GM23248 (cell line): ENCODE data around the gene RGL1. TPM values are rescaled to one million over a fixed set of nuclear protein-coding genes. Genes with fewer than 3 reads are reported as not detected.

Experiments used
- DNase-seq: peaks from one replicate; pipeline ENCODE4 v3.0.0-alpha.2; 2015
- H2AFZ ChIP-seq: fragments of 200-600 bp; sonication (generic); 2 replicates; pipeline ENCODE4 v1.6.1; 2016; ENCODE audit warnings: antibody characterized with exemption
- H3F3A ChIP-seq: fragments of 200-600 bp; sonication (generic); 2 replicates; pipeline ENCODE4 v1.6.1; 2016; ENCODE audit warnings: mild to moderate bottlenecking, antibody characterized with exemption, mixed run types; ENCODE audit not compliant: insufficient read depth
- H3K27ac ChIP-seq: fragments of 200-600 bp; sonication (generic); 2 replicates; pipeline ENCODE4 v1.5.1; 2016; ENCODE audit warnings: mild to moderate bottlenecking
- H3K27me3 ChIP-seq: fragments of 200-600 bp; sonication (generic); replicated peaks from 2 replicates; pipeline ENCODE4 v1.6.1; 2016; ENCODE audit warnings: mild to moderate bottlenecking; ENCODE audit not compliant: insufficient read depth
- H3K36me3 ChIP-seq: fragments of 200-600 bp; sonication (generic); 2 replicates; pipeline ENCODE4 v1.6.1; 2016; ENCODE audit warnings: low read depth, mild to moderate bottlenecking
- H3K4me1 ChIP-seq: fragments of 200-600 bp; sonication (generic); 2 replicates; pipeline ENCODE4 v1.6.1; 2016; ENCODE audit warnings: mild to moderate bottlenecking; ENCODE audit not compliant: insufficient read depth
- H3K4me2 ChIP-seq: fragments of 200-600 bp; sonication (generic); one replicate; pipeline ENCODE4 v1.6.1; 2016; ENCODE audit warnings: mild to moderate bottlenecking; ENCODE audit not compliant: unreplicated experiment
- H3K4me3 ChIP-seq: fragments of 200-600 bp; sonication (generic); 2 replicates; pipeline ENCODE4 v1.5.1; 2016; ENCODE audit warnings: mild to moderate bottlenecking
- H3K79me2 ChIP-seq: fragments of 200-600 bp; sonication (generic); 2 replicates; pipeline ENCODE4 v1.6.1; 2016; ENCODE audit warnings: mild to moderate bottlenecking; ENCODE audit not compliant: insufficient read depth
- H3K9ac ChIP-seq: fragments of 200-600 bp; sonication (generic); 2 replicates; pipeline ENCODE4 v1.6.1; 2016; ENCODE audit warnings: mild to moderate bottlenecking
- H3K9me2 ChIP-seq: fragments of 200-600 bp; sonication (generic); 2 replicates; pipeline ENCODE4 v1.6.1; 2016; ENCODE audit warnings: mixed run types, mild to moderate bottlenecking, moderate library complexity; ENCODE audit not compliant: insufficient read depth
- H3K9me3 ChIP-seq: fragments of 200-600 bp; sonication (generic); one replicate; pipeline ENCODE4 v1.6.1; 2017; ENCODE audit warnings: low read depth
- H4K20me1 ChIP-seq: fragments of 200-600 bp; sonication (generic); 2 replicates; pipeline ENCODE4 v1.6.0; 2016; ENCODE audit not compliant: insufficient read depth
- EZH2 ChIP-seq: fragments of 200-600 bp; sonication (generic); IDR thresholded peaks from 2 replicates; pipeline ENCODE4 v1.6.1; 2018; ENCODE audit warnings: antibody characterized with exemption, mild to moderate bottlenecking; ENCODE audit not compliant: insufficient read depth, poor library complexity, severe bottlenecking
- EZH2phosphoT487 ChIP-seq: fragments of 200-600 bp; sonication (generic); IDR thresholded peaks from 2 replicates; pipeline ENCODE4 v1.6.1; 2018; ENCODE audit warnings: antibody characterized with exemption, moderate library complexity, mild to moderate bottlenecking, low read depth; ENCODE audit not compliant: insufficient read depth
- WGBS, 2 experiments: methylation state at CpG; one replicate each; pipeline ENCODE4 v1.1.6; 2015 to 2017; ENCODE audit warnings: low lambda C conversion rate in 2 of 2, low coverage in 1 of 2; ENCODE audit errors: missing lambda C conversion rate in 2 of 2; 5-methylcytosine and 5-hydroxymethylcytosine counted together
- in situ Hi-C: fragments of 300-500 bp; cut with MboI; formaldehyde crosslinking; loops from 2 replicates; pipeline ENCODE4 v1.15.0; 2020
- polyA plus RNA-seq: library from polyadenylated mRNA; unstranded; fragments of >200 nt; fragmentation: Nextera tagmentation; extraction: Ambion mirVana; gene quantifications from 2 replicates; pipeline ENCODE4 v1.2.1, GENCODE V29; 2016
- total RNA-seq: library from RNA; depleted of rRNA; stranded (reverse); fragments of >200 nt; shearing (Covaris generic); gene quantifications from 2 replicates; pipeline ENCODE4 v1.2.3, GENCODE V29; 2014

RGL1 gene
- total and polyA plus RNA-seq, 2 experiments from 2014 or later: 9.4 to 13.4 TPM

DNA sequence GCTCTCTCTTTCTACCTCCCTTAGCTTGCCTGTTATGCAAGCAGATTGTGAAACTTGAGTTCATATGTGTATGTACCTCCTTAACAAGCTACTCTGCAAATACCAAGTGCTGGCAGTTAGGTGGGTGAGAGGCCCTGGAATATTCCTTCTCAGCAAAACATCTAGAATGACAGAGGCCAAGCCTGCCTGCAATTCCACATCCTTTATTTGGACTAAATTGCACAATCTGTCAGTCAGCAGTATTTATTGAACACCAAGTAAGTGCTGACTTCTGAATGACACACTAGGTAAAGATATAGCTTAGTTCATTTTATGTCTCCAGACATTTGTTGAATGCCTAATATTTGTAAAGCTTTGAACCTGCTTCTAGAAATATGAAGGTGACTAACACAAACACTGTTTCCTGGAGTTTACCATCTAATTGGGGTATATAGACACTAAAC lies 87.5 kb downstream of the RGL1 start:
- Histone ChIP-seq H3K4me1 (no peaks in the 10 kb centered on the region), H3K9ac (no peak overlapping the region), H2AFZ (no peak overlapping the region), H3K4me3 (no peak overlapping the region), H3K27ac (no peak overlapping the region), H3K79me2 (no peaks in the 10 kb centered on the region), H3K27me3 (no peaks in the 10 kb centered on the region), H3K36me3 (peaks cover 10% of the 10 kb centered on the region; the same call in 1 of the 2 replicates), H4K20me1 (no peaks in the 10 kb centered on the region), H3K9me3 (no peaks in the 10 kb centered on the region), H3F3A (no peaks in the 10 kb centered on the region), H3K9me2 (no peaks in the 10 kb centered on the region), H3K4me2 (no peak overlapping the region)
- in situ Hi-C loops: no loop called here
- TF ChIP-seq EZH2phosphoT487: no peak
- no peak for DNase-seq

DNA sequence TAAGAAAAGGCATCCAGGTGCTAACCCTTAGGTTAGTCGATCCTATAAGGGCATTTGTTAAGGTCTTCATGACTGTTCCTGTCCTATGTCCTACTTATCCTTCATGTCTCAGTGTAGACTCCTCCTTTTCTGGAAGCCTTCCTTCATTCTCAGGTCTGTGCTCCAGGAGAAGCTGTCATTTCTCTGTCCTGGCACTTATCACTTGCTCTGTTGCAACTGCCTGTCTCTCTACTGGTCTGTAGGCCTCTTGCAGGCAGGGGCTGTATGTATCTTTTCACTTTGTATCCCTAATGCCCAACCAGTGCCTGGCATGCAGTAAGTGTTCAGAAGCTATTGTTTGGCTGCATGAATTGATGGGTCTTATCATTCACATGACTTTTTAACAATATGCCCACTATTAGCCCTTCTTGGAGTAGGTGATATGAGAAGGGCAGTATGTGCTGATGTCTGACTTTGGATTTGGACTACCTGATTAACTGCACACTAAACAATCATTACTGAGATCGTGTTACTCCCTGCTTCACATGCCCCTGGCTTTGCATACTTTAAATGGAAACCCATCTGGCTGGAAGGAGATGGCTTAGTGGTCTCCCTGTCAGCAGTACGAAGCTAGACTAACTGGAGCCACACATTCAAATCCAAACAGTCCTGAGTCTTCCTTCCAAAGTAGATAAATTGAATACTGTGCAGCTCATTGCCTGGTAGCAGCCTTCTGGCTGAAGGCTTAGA lies 88.8 kb downstream of the RGL1 start:
- H3K27ac ChIP-seq: no peak overlapping the region
- H3K79me2 ChIP-seq: no peaks in the 10 kb centered on the region
- H2AFZ ChIP-seq: no peak overlapping the region
- H3K4me2 ChIP-seq: no peak overlapping the region
- H3F3A ChIP-seq: no peaks in the 10 kb centered on the region
- no peaks in the 10 kb centered on the region for H4K20me1 ChIP-seq
- 0 out of 2 replicates have a peak, but pooled peaks cover 10% of the 10 kb centered on the region for H3K36me3 ChIP-seq
- no peaks in the 10 kb centered on the region for H3K9me3 ChIP-seq
- no peaks in the 10 kb centered on the region for H3K9me2 ChIP-seq
- H3K27me3 ChIP-seq: no peaks in the 10 kb centered on the region
- H3K9ac ChIP-seq: no peak overlapping the region
- in situ Hi-C loops: no loop called here
- 83 to 85% methylated on average over 3 of the region's 3 CpGs for WGBS, 2 experiments
- DNase-seq: no peak
- TF ChIP-seq EZH2 (no peak), EZH2phosphoT487 (no peak)
- no peaks in the 10 kb centered on the region for H3K4me1 ChIP-seq
- H3K4me3 ChIP-seq: no peak overlapping the region

DNA sequence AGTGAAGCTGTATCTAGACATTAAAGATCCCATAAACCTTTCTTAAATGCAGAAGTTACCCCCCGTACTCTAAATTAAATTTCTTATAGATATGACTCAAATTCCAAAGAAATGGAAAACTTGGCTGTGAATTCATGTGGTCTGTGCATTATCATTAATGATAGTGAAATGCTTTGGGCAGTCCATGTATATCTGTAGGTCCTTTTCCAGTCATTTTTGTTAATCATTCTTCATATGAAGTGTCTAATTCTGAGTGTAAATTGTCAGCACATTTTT lies 89.3 kb downstream of the RGL1 start:
- H3K4me3 ChIP-seq: no peak overlapping the region
- no peaks in the 10 kb centered on the region for H3K79me2 ChIP-seq
- in situ Hi-C loops: no loop called here
- no peak overlapping the region for H3K27ac ChIP-seq
- H3K4me2 ChIP-seq: no peak overlapping the region
- H3K9me2 ChIP-seq: no peaks in the 10 kb centered on the region
- TF ChIP-seq EZH2: no peak
- TF ChIP-seq EZH2phosphoT487: no peak
- no peaks in the 10 kb centered on the region for H4K20me1 ChIP-seq
- 70 to 79% methylated on average over 1 of the region's 1 CpG for WGBS, 2 experiments
- H3K9me3 ChIP-seq: no peaks in the 10 kb centered on the region
- H2AFZ ChIP-seq: no peak overlapping the region
- H3K27me3 ChIP-seq: no peaks in the 10 kb centered on the region
- 0 out of 2 replicates have a peak, but pooled peaks cover 10% of the 10 kb centered on the region for H3K36me3 ChIP-seq
- DNase-seq: no peak
- no peaks in the 10 kb centered on the region for H3F3A ChIP-seq
- H3K9ac ChIP-seq: no peak overlapping the region
- H3K4me1 ChIP-seq: no peaks in the 10 kb centered on the region

DNA sequence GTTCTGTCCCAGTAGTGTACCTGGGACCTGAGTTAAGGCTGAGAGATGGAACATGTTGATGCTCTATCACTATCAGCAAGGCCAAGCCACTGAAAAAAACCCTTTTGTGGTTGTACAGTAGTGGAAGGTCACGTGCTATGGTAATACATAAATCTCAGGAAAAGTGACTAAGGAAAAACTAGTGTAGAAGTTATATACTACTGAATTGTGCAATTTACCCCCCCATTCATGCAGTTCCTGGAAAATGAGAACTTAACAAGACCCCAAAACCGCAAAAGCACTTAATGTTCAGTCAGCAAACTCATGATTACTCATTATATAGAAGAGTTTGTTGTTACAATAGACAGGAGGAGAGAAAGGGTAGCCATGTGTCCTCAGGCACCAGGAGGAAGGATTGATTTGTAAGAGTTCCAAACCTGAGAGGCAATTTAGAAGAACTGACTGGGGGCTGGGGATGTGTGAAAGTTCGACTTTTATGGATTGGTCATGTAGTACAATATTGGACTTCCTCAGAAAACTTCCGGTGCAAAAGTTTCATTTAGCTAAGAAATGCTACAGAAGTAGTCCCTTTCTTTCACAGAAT lies 91.6 kb downstream of the RGL1 start:
- H3K4me2 ChIP-seq: no peak overlapping the region
- no peak overlapping the region for H3K27ac ChIP-seq
- no peak for DNase-seq
- TF ChIP-seq EZH2: no peak
- no peaks in the 10 kb centered on the region for H3F3A ChIP-seq
- H4K20me1 ChIP-seq: no peaks in the 10 kb centered on the region
- no peak overlapping the region for H2AFZ ChIP-seq
- WGBS, 2 experiments: 83 to 87% methylated on average over 4 of the region's 4 CpGs
- H3K9me3 ChIP-seq: no peaks in the 10 kb centered on the region
- H3K79me2 ChIP-seq: no peaks in the 10 kb centered on the region
- H3K36me3 ChIP-seq: 0 out of 2 replicates have a peak, but pooled peaks cover 10% of the 10 kb centered on the region
- no peak overlapping the region for H3K9ac ChIP-seq
- no peaks in the 10 kb centered on the region for H3K4me1 ChIP-seq
- no peaks in the 10 kb centered on the region for H3K27me3 ChIP-seq
- H3K4me3 ChIP-seq: no peak overlapping the region
- H3K9me2 ChIP-seq: no peaks in the 10 kb centered on the region
- in situ Hi-C loops: no loop called here

DNA sequence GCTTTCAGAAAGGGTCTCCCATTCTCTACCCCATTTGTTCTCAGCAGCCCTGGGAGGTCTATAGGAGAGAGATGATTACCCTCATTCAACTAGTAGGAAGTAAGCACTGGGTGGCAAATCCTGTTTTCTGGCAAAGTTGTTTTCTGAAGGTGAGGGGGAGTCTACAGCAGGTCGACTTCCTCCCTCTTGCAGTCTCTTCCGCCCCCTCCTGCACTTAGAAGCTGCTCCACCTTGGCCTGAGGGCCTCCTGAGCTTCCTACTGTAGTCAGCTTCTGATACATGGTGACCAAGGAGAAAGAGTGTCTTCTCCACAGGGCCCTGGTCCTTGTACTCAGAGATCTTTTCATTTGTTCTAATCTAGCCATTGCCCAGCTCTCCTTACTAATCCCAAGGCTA lies 93.1 kb downstream of the RGL1 start:
- in situ Hi-C loops: no loop called here
- Histone ChIP-seq H3K27ac (no peak overlapping the region), H3K4me1 (no peaks in the 10 kb centered on the region), H3K79me2 (no peaks in the 10 kb centered on the region), H2AFZ (no peak overlapping the region), H3K9me3 (no peaks in the 10 kb centered on the region), H3K9ac (no peak overlapping the region), H3K9me2 (no peaks in the 10 kb centered on the region), H3K36me3 (0 out of 2 replicates have a peak, but pooled peaks cover 4% of the 10 kb centered on the region), H3F3A (no peaks in the 10 kb centered on the region), H3K4me3 (no peak overlapping the region), H3K27me3 (no peaks in the 10 kb centered on the region), H3K4me2 (no peak overlapping the region), H4K20me1 (no peaks in the 10 kb centered on the region)
- 49 to 58% methylated on average over 2 of the region's 2 CpGs for WGBS, 2 experiments
- no peak for TF ChIP-seq EZH2phosphoT487
- no peak for TF ChIP-seq EZH2
- DNase-seq: no peak
